SIG-M5 treated with dmso at 0.1 percent for 504 hours (cell line): Measurements from ENCODE around the gene IKZF3.
A peak's percentile ranks its signal among the peaks of the same experiment; 100 is the strongest.
"Not testable (repeated sequence)": the region's sequence is repeated elsewhere in the genome, so short reads cannot be mapped to it uniquely, and the experiment has no call there.

ENCODE experiments used
- DNase-seq: peaks from one replicate; lab custom pipeline; 2025; ENCODE audit not compliant: unreplicated experiment; lab: John Stamatoyannopoulos, UW

The IKZF3 gene

DNA sequence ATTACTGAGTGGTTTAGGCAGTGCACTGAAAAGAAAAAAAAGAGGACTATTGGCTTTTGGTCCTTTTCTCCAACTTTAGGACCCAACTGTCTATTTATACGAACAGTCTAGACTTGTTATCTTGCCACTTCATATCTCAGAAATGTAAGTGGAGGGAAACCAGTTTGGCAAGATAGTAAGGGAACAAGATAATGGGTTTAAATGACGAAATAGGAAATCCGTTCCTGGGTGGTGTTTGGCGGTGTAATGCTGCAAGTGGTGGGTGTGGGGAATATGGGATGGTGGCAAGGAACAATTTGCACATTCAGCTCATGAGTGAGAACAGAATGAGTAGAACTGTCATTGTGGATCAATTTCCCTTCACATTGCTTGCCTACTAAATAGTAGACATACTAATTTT lies 81.6 kb downstream of the IKZF3 start:
- DNase-seq: peak; percentile 68

- DNase-seq: no peak
Observed at GRCh38 chr17:39781861-39782213, 82.3 kb downstream of the IKZF3 start.

DNA sequence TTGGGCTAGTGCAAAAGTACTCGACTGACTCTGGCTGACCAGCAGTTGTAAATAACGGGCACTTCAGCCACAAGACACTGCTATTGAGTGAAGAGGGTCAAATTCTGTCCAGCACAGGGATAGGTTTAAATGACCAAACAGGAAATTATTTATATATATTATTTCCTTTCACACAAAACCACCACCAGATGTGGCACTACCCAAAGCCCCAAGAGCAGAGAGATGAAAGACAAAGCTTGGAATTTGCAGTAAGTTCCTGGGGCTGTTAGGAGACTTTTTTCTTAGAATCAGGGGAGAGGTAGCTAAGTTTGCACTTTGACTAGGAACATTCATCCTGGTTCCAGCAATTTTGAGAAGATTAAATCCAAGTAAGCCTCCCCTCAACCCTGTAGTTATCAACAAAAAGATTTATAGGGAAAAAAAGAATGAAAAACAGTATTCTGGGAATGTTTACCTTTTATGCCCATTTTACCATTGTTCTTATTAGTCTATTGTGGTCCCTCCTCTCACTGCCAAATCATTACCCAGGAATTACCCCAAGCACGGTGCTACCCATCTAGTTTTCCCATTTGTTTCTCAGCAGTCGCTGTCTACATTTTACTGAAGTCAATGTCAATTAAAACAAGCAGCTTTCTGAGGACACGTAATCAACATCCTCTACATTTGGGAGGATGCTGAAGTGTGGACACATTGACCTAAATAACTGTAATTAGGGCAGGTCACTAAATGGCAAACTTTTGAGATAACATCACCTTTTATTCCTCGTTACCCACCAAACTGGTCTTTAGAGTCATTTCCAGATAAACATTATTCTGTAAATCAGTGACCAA lies 82.9 kb downstream of the IKZF3 start:
- DNase-seq: no peak

GRCh38 chr17:39777534-39778365 lies 86.4 kb downstream of the IKZF3 start:
- no peak for DNase-seq

DNA sequence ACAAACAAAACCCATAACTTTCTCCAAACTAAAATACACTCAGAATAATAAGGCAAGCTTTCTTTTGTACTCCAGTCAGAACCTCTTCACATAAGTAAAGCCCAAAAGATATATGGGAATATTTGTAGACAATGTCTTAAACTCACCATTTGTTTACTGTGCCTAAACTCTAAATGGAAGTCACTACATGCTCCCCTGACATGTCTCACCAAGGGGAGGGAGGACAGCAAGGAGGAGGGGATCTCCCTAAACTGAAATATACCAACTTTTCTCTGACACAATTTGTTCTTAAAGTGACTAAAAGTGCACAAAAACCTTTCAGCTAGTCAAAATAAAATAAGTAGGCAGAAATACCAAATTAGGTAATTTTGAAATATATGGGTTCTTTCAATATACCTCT lies 87.9 kb downstream of the IKZF3 start:
- no peak for DNase-seq

GRCh38 chr17:39775031-39775430 lies 89.1 kb downstream of the IKZF3 start:
- no peak for DNase-seq

- DNase-seq: no peak
Observed at GRCh38 chr17:39774047-39774446, 90.1 kb downstream of the IKZF3 start.

DNA sequence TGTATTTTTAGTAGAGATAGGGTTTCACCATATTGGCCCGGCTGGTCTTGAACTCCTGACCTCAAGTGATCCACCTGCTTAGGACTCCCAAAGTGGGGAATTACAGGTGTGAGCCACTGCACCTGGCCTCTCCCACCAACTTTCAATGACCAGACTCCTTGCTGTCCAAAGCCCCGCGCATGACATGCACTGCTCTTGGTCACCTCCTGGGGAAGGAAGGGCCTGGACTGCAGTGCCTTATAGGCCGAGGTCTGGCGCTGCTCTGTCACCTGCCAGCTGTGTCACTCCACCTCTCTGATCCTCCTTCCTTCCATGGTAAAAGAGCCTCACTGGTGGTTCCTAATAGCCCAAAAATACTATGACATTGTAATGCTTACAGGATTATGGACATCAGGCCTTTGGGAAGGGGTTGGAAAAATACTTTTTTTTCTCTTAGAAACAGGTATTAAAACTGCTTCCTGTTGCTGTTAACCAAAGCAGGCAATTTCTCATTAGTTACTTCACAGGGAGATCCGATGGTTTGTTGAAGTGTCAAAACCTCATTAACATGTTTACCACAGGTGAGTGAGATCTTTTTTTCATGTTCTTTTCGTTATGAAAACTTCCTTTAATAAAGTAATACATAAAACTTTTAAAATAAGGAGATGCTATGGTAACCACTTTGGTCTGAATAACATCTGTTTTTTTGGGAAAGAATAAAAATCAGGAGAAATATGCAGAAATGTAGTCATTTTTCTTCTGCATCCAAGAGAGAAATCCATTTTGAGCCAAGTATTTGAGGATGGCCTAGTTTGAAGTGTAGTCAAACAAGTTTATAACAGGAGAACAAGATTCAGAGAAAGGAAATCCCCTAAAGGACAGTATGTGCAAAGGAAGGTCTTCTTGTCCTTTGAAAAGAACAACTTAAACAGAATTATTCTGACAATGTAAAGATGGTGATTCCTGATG lies 90.9 kb downstream of the IKZF3 start:
- no peak for DNase-seq

DNA sequence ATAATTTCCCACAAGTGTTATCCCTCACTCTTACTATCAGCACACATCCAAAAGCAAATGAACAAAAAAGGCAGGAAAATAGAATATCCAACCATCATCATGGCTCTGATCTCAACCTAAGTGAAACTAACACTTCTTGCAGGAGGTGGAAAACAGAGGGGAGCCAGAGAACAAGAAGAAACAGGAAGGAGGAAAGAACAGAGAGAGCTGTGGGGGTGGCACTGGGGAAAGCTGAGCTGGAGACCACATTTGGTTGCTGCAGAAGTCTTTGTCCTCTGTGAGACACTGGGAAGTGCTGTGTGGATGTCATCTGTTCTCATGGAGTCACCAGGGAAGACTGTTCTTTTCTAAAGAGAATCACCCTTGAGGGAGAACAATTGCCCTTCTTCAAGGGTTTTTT lies 91.7 kb downstream of the IKZF3 start:
- DNase-seq: no peak

GRCh38 chr17:39769974-39770587 lies 94.0 kb downstream of the IKZF3 start:
- peak; percentile 57 for DNase-seq

DNA sequence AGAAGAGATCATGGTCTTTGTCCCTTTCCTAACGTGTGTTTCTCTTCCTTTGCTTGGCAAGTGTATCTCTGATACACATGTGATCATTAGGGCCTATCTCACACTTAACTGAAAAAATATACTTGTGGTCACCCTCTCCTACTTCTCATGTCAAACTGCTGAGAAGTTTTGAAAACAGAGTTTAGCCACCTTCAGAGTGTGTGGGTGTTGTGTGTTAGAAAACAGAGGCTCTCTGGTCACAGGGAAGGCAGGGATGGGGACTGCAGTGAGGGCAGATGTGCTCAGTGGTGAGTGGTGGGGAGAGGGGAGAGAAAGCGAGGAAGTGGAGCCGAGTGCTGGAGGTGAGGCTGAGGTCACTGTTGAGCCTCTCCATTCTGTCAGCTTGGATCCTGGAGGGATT lies 97.0 kb downstream of the IKZF3 start:
- no peak for DNase-seq

DNA sequence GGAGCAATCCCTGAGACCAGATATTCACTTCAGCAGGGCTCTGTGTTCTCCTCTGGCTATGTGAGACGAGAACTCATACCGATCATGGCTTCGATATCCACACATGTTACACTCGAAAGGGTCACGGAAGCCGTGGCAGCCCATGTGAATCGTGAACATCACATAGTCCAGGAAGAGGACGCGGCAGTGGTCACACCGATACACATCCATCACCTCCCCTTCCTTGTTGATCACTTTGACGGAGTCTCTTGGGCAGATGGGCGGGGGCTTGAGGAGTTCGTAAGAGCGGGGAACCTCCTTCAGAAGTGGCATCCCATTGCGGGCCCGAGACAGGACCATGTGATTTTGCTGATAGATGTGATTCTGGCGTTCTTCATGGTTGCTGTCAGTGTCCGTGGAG lies 98.3 kb downstream of the IKZF3 start:
- DNase-seq: no peak

DNA sequence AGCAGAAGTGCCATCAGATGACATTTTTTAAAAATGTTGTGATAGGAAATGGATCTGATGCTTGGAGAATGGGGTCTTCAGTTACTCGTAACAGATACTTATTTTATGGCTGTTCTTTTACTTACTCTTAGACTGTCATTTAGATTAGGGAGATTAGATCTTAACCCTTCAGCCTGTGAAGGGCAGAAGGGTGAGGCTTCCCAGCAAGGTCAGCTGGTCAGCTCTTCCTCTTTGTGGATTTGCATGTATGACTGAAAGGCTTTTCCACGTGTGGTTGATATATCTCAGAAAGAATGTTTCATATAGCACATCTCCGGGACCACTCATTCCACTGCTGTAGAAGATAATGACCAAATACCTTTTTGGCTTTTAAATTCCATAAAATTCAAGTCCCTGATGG lies 98.9 kb downstream of the IKZF3 start:
- DNase-seq: no peak

DNA sequence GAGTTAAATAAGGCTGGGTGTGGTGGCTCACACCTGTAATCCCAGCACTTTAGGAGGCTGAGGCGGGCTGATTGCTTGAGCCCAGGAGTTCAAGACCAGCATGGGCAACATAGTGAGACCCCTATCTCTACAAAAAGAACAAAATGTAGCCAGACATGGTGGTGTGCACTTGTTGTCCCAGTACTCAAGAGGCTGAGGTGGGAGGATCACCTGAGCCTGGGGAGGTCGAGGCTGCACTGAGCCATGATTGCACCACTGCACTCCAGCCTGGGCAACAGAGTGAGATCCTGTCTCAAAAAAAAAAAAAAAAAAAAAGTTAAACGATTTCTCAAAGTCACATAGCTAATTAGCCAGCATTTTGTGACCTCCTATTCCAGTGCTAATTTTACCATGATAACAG lies 99.9 kb downstream of the IKZF3 start:
- DNase-seq: not testable (repeated sequence)

GRCh38 chr17:39763051-39763820 lies 100.9 kb downstream of the IKZF3 start:
- DNase-seq: no peak

DNA sequence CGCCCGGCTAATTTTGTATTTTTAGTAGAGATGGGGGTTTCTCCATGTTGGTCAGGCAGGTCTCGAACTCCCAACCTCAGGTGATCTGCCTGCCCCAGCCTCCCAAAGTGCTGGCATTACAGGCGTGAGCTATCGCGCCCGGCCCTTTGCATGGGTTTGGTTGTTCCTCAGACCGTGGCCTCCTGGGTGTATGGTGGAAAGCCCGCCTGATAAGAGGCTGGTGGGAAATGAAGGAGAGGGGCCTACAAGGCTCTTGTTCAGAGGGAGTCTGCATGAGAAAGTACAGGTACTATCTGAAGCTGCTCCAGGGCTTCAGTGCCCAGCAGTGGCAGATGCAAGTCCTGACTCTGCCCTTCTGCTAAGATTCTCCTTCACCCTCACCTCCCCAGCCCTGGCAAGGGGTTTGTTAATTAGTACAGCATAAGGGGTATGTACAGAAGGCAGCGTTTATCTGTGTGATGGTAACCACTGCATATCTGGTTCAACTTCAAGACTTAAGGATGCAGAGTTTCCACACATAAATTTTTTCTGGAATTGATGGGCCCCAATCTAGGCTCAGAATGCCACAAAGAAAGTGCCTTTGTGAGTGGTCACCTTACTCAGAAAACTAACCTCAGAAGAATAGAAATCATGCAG lies 102.1 kb downstream of the IKZF3 start:
- DNase-seq: no peak

DNA sequence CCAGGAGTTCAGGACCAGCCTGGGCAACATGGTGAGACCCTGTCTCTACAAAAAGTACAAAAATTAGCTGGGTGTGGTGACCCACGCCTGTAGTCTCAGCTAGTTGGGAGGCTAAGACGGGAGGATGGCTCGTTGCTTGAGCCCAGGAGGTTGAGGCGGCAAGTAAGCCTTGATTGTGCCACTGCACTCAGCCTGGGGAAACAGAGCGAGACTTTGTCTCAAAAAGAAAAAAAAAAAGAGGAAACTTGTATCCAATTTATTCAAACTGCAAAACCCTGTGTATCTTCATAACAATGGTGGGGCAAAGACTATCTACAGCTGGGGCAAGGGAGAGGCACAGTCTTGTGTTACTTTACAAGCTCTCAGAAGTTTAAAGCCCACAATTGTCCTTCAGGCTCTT lies 104.9 kb downstream of the IKZF3 start:
- DNase-seq: no peak

DNA sequence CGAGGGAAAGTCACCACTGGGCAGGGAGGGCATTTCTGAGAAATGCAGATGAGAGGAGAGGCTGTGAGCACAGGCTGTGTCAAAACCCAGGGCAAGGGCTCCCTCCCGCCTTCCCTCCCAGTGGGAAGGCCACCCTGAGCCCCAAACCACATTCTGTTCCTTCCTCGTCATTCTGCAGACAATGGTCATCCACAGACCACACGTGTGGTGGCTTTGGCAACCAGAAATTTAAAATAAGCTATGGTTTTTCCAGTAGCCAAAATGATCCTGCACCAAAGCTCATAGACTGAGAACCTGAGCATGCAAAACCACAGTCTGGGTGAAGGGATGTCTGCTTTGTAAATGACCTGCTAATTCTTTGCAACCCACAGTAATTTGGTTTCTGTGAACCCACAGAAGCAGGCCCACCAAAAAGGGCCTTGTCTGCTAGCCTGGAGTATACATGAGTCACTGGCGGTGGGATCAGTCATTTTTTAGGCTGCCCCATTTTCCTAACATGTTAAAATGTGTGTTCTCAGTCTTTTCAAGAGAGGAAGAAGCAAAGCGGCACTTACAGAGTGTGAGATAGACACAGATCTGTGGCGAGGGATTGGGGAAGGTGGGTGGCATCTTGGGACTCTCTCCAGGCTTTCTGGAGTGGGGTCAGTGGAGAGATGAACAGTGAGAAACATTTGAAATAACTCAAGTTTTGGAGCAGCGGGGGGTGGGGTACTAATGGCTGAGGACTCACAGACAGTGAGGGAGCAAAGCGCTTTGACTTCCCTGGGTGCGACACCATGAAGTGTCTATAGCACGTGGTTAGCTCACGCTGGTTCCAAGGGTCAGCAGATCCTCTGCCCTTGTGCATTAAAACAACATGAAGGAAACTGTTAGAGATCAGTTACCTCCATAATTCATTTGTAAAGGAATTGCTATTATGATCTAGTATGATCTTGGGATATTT lies 105.9 kb downstream of the IKZF3 start:
- no peak for DNase-seq
